ENCODE measurements around the gene USO1.
"Not testable (repeated sequence)": the region's sequence is repeated elsewhere in the genome, so short reads cannot be mapped to it uniquely, and the experiment has no call there.

GRCh38 chr4:75725942-75726538, 1.7 kb downstream of the USO1 start:
- TF ChIP-seq POLR2AphosphoS5 (IDR thresholded peaks at IDR 0.05; ENCODE audit: low read depth, low read length); TCF12 (IDR thresholded peaks at IDR 0.05; ENCODE audit: low read depth, low read length); HDAC6 (IDR thresholded peaks at IDR 0.05; ENCODE audit: low read depth, low read length); CHD2 (IDR thresholded peaks at IDR 0.05; ENCODE audit: low read length); RAD21 (IDR thresholded peaks at IDR 0.05 in 1 of 2, conservative IDR thresholded peaks at IDR 0.05 in 1 of 2; ENCODE audit: low read depth in 2 of 2, low read length in 2 of 2); JUND (IDR thresholded peaks at IDR 0.05; ENCODE audit: low read length); GTF2F1 (IDR thresholded peaks at IDR 0.05; ENCODE audit: borderline replicate concordance, low read depth, low read length): not testable (repeated sequence)
- TF ChIP-seq, protein P1, sequence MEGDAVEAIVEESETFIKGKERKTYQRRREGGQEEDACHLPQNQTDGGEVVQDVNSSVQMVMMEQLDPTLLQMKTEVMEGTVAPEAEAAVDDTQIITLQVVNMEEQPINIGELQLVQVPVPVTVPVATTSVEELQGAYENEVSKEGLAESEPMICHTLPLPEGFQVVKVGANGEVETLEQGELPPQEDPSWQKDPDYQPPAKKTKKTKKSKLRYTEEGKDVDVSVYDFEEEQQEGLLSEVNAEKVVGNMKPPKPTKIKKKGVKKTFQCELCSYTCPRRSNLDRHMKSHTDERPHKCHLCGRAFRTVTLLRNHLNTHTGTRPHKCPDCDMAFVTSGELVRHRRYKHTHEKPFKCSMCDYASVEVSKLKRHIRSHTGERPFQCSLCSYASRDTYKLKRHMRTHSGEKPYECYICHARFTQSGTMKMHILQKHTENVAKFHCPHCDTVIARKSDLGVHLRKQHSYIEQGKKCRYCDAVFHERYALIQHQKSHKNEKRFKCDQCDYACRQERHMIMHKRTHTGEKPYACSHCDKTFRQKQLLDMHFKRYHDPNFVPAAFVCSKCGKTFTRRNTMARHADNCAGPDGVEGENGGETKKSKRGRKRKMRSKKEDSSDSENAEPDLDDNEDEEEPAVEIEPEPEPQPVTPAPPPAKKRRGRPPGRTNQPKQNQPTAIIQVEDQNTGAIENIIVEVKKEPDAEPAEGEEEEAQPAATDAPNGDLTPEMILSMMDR (IDR thresholded peaks at IDR 0.05; ENCODE audit: control extremely low read depth in 1 of 3, insufficient read depth in 1 of 3, low read depth in 1 of 3, low read length in 3 of 3): not testable (repeated sequence)
